Gastrocnemius medialis (tissue), 4 donors: Measurements from ENCODE around the gene SP140L. TPM values are rescaled to one million over a fixed set of nuclear protein-coding genes. Genes with fewer than 3 reads are reported as not detected.

Experiments used
- ATAC-seq, 2 donors: fragments of 150-250 bp; one replicate each; pipeline ENCODE4 v1.9.1; 2016
- DNase-seq, 2 donors: peaks; one replicate each; pipeline ENCODE4 v3.0.0-alpha.2; 2019
- H3K27ac ChIP-seq, 4 donors: fragments of 200-600 bp; sonication (generic); 1 replicate in 1 of 4; 2 replicates in 3 of 4; pipeline ENCODE4 v1.5.1; 2016 to 2018; ENCODE audit warnings: mild to moderate bottlenecking in 2 of 4, moderate library complexity in 1 of 4
- H3K27me3 ChIP-seq, 3 donors: fragments of 200-600 bp; sonication (generic) in 2 of 3; 1 replicate in 1 of 3; 2 replicates in 2 of 3; pipeline versions ENCODE4 v1.5.1 to v1.6.0; 2016 to 2019; ENCODE audit warnings: mild to moderate bottlenecking in 1 of 3, moderate library complexity in 1 of 3
- H3K36me3 ChIP-seq, 2 donors: fragments of 200-600 bp; sonication (generic) in 1 of 2; one replicate each; pipeline ENCODE4 v1.5.1; 2017 to 2018
- H3K4me1 ChIP-seq, 2 donors: fragments of 200-600 bp; sonication (generic) in 1 of 2; one replicate each; pipeline ENCODE4 v1.5.1; 2016 to 2017; ENCODE audit warnings: mild to moderate bottlenecking in 2 of 2
- H3K4me3 ChIP-seq, 4 donors: fragments of 200-600 bp; sonication (generic) in 3 of 4; 1 replicate in 1 of 4; 2 replicates in 3 of 4; pipeline ENCODE4 v1.5.1; 2016 to 2019; ENCODE audit warnings: mild to moderate bottlenecking in 2 of 4
- H3K9me3 ChIP-seq, 3 donors: fragments of 200-600 bp; sonication (generic) in 2 of 3; 1 replicate in 1 of 3; 2 replicates in 2 of 3; pipeline ENCODE4 v1.5.1; 2016 to 2019
- CTCF ChIP-seq, 5 experiments: fragments of 450-650 bp in 3 of 5; fragments of 200-600 bp in 2 of 5; sonication (generic) in 2 of 5; IDR thresholded peaks in 4 of 5; conservative IDR thresholded peaks in 1 of 5; 1 replicate in 4 of 5; 2 replicates in 1 of 5; pipeline ENCODE4 v1.5.1; 2016 to 2019; ENCODE audit warnings: antibody characterized with exemption in 5 of 5, mild to moderate bottlenecking in 3 of 5, moderate library complexity in 3 of 5
- POLR2A ChIP-seq, 2 donors: fragments of 450-650 bp; IDR thresholded peaks; one replicate each; pipeline ENCODE4 v1.6.1; 2017; ENCODE audit warnings: antibody characterized with exemption in 2 of 2, mild to moderate bottlenecking in 2 of 2, moderate library complexity in 2 of 2
- in situ Hi-C, 4 donors: fragments of 200-750 bp; cut with MboI; loops; one replicate each; pipeline versions ENCODE4 v1.15.0 to v1.8.0; 2017; ENCODE audit warnings: low sequenced_read_pairs in 4 of 4
- intact Hi-C: fragments of 100-400 bp; cut with DNase I; formaldehyde crosslinking; loops from one replicate; pipeline ENCODE4 v1.15.1; 2023; ENCODE audit warnings: low total_unique reads
- total RNA-seq, 4 donors: library from RNA; depleted of rRNA; stranded (reverse); fragments of >200 nt; gene quantifications; one replicate each; pipeline versions ENCODE4 v1.1.0 to v1.2.3, GENCODE V29; 2016

Gene SP140L
- total RNA-seq, 4 donors from 2014 or later, result 2.2 to 13.5 (median 3.8) TPM

GRCh38 chr2:230358305-230358704 is 31.3 kb downstream of the SP140L start:
- intact Hi-C loops (no loop called here), in situ Hi-C loops (no loop called here)
- H3K4me1 ChIP-seq, result no peaks in the 10 kb centered on the region
- no peak overlapping the region for H3K27ac ChIP-seq
- H3K9me3 ChIP-seq, result no peaks in the 10 kb centered on the region
- DNase-seq (no peak), ATAC-seq (no peak)
- H3K27me3 ChIP-seq, result no peaks in the 10 kb centered on the region
- H3K4me3 ChIP-seq, result no peak overlapping the region
- TF ChIP-seq POLR2A (IDR thresholded peaks at IDR 0.05) (no peak), CTCF (IDR thresholded peaks at IDR 0.05 in 4 of 5, conservative IDR thresholded peaks at IDR 0.05 in 1 of 5) (no peak)
- peaks cover 0 to 17% of the 10 kb centered on the region in 2 donors for H3K36me3 ChIP-seq

- no peak for DNase-seq
- H3K27ac ChIP-seq, result no peak overlapping the region
- peaks cover 0 to 17% of the 10 kb centered on the region in 2 donors for H3K36me3 ChIP-seq
- no peaks in the 10 kb centered on the region for H3K27me3 ChIP-seq
- no peak for ATAC-seq
- in situ Hi-C loops (no loop called here), intact Hi-C loops (no loop called here)
- no peak overlapping the region for H3K4me3 ChIP-seq
- no peaks in the 10 kb centered on the region for H3K4me1 ChIP-seq
- no peaks in the 10 kb centered on the region for H3K9me3 ChIP-seq
- TF ChIP-seq POLR2A (IDR thresholded peaks at IDR 0.05) (no peak), CTCF (IDR thresholded peaks at IDR 0.05 in 4 of 5, conservative IDR thresholded peaks at IDR 0.05 in 1 of 5) (no peak)
Measured at GRCh38 chr2:230360028-230360427, 33.0 kb downstream of the SP140L start.

GRCh38 chr2:230362030-230362691 is 35.2 kb downstream of the SP140L start:
- H3K9me3 ChIP-seq, result no peaks in the 10 kb centered on the region
- no peaks in the 10 kb centered on the region for H3K4me1 ChIP-seq
- no peak for DNase-seq
- H3K27ac ChIP-seq, result no peak overlapping the region
- H3K36me3 ChIP-seq, result peaks cover 0 to 17% of the 10 kb centered on the region in 2 donors
- no peak for TF ChIP-seq POLR2A (IDR thresholded peaks at IDR 0.05)
- no peak for TF ChIP-seq CTCF (IDR thresholded peaks at IDR 0.05 in 4 of 5, conservative IDR thresholded peaks at IDR 0.05 in 1 of 5)
- in situ Hi-C loops (no loop called here), intact Hi-C loops (no loop called here)
- H3K27me3 ChIP-seq, result no peaks in the 10 kb centered on the region
- ATAC-seq, result no peak
- H3K4me3 ChIP-seq, result no peak overlapping the region

GRCh38 chr2:230382108-230382507 is 55.1 kb downstream of the SP140L start:
- intact Hi-C loops, result no loop called here

More at GRCh38 chr2:230382108-230382507, 55.1 kb downstream of the SP140L start:
- ATAC-seq, result no peak
- Histone ChIP-seq H3K4me3 (no peak overlapping the region), H3K4me1 (no peaks in the 10 kb centered on the region), H3K27ac (no peak overlapping the region), H3K36me3 (no peaks in the 10 kb centered on the region), H3K27me3 (no peaks in the 10 kb centered on the region), H3K9me3 (no peaks in the 10 kb centered on the region)
- in situ Hi-C loops, result no loop called here
- no peak for DNase-seq
- TF ChIP-seq POLR2A (IDR thresholded peaks at IDR 0.05) (no peak), CTCF (IDR thresholded peaks at IDR 0.05 in 4 of 5, conservative IDR thresholded peaks at IDR 0.05 in 1 of 5) (no peak)
